ENCODE results near the gene ACSS1. TPM values are rescaled to one million over a fixed set of nuclear protein-coding genes. Genes with fewer than 3 reads are reported as not detected.

Gene ACSS1
- total RNA-seq, 2 donors from 2014 or later: 73.8 to 83.8 TPM

GRCh38 chr20:25088267-25088666 is 30.3 kb upstream of the ACSS1 start:
- ATAC-seq: no peak
- H3K4me3 ChIP-seq: no peak overlapping the region
- peaks cover 18% of the 10 kb centered on the region for H3K4me1 ChIP-seq
- intact Hi-C loops (cut with DNase I): loop anchor here (10.0 kb wide), 1 partner anchor 77 kb away; no protein-coding TSS in a partner anchor
- no peaks in the 10 kb centered on the region for H3K9me3 ChIP-seq
- TF ChIP-seq CTCF (IDR thresholded peaks at IDR 0.05): no peak
- no peak for TF ChIP-seq POLR2A (IDR thresholded peaks at IDR 0.05)
- 70 to 74% methylated on average over 6 of the region's 6 CpGs for WGBS, 2 donors
- no peaks in the 10 kb centered on the region for H3K36me3 ChIP-seq (replicated peaks in 1 of 2; ENCODE audit: insufficient read depth in 1 of 2, low read depth in 2 of 2)
- DNase-seq: no peak
- H3K27me3 ChIP-seq: peaks cover 0 to 19% of the 10 kb centered on the region in 2 donors
- H3K27ac ChIP-seq: no peak overlapping the region

DNA sequence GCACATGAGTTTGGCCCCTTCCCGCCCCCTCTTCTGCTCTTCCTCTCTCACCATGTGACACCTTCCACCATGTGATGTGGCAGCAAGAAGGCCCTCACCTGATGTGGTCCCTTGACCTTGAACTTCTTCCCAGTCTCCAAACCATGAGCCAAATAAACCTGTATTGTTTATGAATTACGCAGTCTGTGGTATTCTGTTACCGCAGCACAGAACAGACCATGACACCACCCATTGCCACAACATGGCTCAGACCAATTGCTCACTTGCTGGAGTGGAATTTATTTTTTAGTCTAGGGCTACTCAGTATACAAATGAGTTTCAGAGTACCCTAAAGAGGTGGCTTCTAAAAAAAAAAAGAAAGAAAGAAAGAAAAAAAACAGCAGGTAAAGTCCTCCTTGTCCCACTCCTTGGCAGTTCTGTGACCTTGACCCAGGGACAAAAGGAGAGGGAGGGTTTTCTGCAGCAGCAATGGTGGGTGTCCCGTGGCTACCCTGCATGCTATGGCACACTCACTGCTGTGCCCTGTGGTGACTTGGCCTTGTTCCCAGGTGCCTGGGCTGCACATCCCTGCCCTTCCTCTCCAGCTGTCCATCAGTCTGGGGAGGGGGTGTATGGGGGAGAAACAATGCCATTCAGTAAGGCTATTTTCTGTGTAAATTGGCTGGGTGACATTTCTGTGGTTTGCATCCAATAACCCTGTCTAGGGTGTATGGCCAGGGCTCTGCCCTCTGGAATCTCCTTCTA is 29.4 kb upstream of the ACSS1 start:
- no peak for ATAC-seq
- 87 to 88% methylated on average over 4 of the region's 4 CpGs for WGBS, 2 donors
- H3K9me3 ChIP-seq: no peaks in the 10 kb centered on the region
- DNase-seq: no peak
- H3K4me3 ChIP-seq: no peak overlapping the region
- peaks cover 0 to 28% of the 10 kb centered on the region in 2 donors for H3K27me3 ChIP-seq
- TF ChIP-seq POLR2A (IDR thresholded peaks at IDR 0.05) (no peak), CTCF (IDR thresholded peaks at IDR 0.05) (no peak)
- H3K36me3 ChIP-seq (replicated peaks in 1 of 2; ENCODE audit: insufficient read depth in 1 of 2, low read depth in 2 of 2): no peaks in the 10 kb centered on the region
- intact Hi-C loops (cut with DNase I): loop anchor here (10.0 kb wide), 1 partner anchor 77 kb away; no protein-coding TSS in a partner anchor
- peaks cover 22% of the 10 kb centered on the region for H3K4me1 ChIP-seq
- H3K27ac ChIP-seq: no peak overlapping the region

GRCh38 chr20:25085756-25086495 is 28.0 kb upstream of the ACSS1 start:
- peaks cover 33% of the 10 kb centered on the region for H3K4me1 ChIP-seq
- TF ChIP-seq CTCF (IDR thresholded peaks at IDR 0.05) (no peak), POLR2A (IDR thresholded peaks at IDR 0.05) (no peak)
- H3K27me3 ChIP-seq: peaks cover 0 to 33% of the 10 kb centered on the region in 2 donors
- H3K9me3 ChIP-seq: no peaks in the 10 kb centered on the region
- no peak for ATAC-seq
- H3K27ac ChIP-seq: no peak overlapping the region
- no peak for DNase-seq
- H3K4me3 ChIP-seq: no peak overlapping the region
- intact Hi-C loops (cut with DNase I): loop anchor here (10.0 kb wide), 1 partner anchor 79 kb away; no protein-coding TSS in a partner anchor
- no peaks in the 10 kb centered on the region for H3K36me3 ChIP-seq (replicated peaks in 1 of 2; ENCODE audit: insufficient read depth in 1 of 2, low read depth in 2 of 2)
- WGBS, 2 donors: 83 to 84% methylated on average over 10 of the region's 10 CpGs

- Histone ChIP-seq H3K9me3 (no peaks in the 10 kb centered on the region), H3K27ac (no peak overlapping the region), H3K4me3 (no peak overlapping the region), H3K4me1 (peaks cover 33% of the 10 kb centered on the region), H3K36me3 (replicated peaks in 1 of 2; ENCODE audit: insufficient read depth in 1 of 2, low read depth in 2 of 2) (no peaks in the 10 kb centered on the region), H3K27me3 (peaks cover 0 to 33% of the 10 kb centered on the region in 2 donors)
- ATAC-seq (no peak), DNase-seq (no peak)
- intact Hi-C loops (cut with DNase I): loop anchor here (10.0 kb wide), 1 partner anchor 80 kb away; no protein-coding TSS in a partner anchor
- TF ChIP-seq POLR2A (IDR thresholded peaks at IDR 0.05) (no peak), CTCF (IDR thresholded peaks at IDR 0.05) (no peak)
- WGBS, 2 donors: 3 to 7% methylated on average over 13 to 36 of the region's 36 CpGs
Measured at GRCh38 chr20:25084626-25085187, 26.8 kb upstream of the ACSS1 start.

Measured in body of pancreas (tissue), 4 donors.